HG03520 (cell line): ENCODE results near the gene GDI2.
"Not testable (repeated sequence)": the region's sequence is repeated elsewhere in the genome, so short reads cannot be mapped to it uniquely, and the experiment has no call there.

Experiments used
- ATAC-seq: cut with Tn5 transposase; IDR thresholded peaks from one replicate; pipeline ENCODE4 v1.9.1; 2021; ENCODE audit warnings: mild to moderate bottlenecking, moderate library complexity; ENCODE audit not compliant: unreplicated experiment

Gene GDI2

DNA sequence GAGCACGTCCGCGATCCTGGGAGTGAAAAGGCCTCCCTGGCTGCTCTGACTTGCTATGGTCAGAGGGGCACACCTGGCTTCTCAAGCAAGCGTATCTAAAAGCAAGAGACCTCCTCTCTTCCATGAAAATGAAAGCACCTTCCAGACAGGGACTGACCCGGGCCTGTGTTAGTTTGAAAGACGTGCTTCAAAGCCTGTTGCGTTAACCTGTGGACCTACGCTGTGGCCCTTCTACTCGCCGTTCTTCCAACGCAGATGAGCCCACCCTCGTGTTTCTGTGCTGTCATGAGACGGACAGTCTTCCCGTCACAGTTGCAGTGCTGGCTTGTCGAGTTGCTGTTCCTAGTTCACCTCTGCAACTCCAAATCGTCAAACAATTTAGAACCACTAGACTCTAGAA, 15.5 kb upstream of the GDI2 start:
- ATAC-seq: no peak

DNA sequence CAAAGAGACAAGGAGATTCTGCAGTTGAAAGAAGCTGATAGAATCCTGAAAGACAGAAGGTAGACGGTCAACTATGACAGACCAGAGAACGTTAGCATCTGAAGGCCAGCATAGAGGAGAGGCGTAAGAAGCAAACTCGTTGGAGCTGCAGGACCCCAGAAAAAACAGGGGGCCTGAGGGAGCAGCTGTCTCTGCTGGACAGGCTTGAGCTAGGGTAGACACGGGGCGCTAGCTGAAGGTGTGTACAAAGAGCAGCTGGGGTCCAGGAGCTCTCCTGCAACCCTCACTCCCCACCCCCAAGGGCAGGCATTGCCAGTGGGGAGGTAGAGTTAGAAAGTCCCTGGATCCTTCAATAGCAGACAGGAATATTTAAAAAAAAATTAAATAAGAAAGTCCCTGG, 14.6 kb upstream of the GDI2 start:
- no peak for ATAC-seq

DNA sequence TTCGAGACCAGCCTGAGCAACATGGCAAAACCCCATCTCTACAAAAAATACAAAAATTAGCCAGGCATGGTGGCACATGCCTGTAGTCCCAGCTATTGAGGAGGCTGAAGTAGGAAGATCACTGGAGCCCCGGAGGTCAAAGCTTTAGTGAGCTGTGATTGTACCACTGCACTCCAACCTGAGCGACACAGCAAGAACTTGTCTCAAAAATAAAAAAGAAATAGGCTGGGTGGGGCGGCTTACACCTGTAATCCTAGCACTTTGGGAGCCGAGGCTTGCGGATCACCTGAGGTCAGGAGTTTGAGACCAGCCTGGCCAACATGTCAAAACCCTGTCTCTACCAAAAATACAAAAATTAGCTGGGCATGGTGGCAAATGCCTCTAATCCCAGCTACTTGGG, 13.3 kb upstream of the GDI2 start:
- ATAC-seq: not testable (repeated sequence)

DNA sequence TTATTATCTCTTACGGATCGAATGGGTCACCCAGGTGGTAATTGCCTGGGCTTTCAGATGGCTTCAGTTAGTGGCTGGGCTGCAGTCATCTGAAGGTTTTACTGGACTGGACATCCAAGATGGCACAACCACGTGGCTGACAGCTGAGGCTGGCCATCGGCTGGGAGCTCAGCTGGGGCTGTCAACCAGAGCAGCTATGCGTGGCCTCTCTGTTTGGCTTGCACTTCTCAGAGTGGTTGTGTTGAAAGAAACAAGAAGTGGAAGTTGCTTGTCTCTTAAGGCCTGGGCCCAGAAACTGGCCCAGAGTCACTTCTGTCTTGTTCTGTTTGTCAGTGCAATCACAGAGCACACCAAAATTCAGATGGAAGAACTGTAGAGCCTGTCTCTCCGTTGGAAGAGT, 5.7 kb upstream of the GDI2 start:
- no peak for ATAC-seq

DNA sequence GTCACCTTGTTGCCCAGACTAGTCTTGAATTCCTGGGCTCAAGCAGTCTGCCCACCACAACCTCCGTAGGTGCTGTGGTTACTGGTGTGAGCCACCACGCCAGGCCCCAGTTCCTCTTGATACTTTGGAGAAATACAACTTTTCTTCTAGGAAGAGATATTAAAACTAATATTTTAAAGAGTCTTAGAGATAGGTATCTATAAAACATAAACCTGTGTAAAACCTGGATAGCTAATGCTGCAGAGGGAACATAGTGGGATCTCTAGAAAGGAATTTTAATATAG, 4.8 kb upstream of the GDI2 start:
- ATAC-seq: no peak

DNA sequence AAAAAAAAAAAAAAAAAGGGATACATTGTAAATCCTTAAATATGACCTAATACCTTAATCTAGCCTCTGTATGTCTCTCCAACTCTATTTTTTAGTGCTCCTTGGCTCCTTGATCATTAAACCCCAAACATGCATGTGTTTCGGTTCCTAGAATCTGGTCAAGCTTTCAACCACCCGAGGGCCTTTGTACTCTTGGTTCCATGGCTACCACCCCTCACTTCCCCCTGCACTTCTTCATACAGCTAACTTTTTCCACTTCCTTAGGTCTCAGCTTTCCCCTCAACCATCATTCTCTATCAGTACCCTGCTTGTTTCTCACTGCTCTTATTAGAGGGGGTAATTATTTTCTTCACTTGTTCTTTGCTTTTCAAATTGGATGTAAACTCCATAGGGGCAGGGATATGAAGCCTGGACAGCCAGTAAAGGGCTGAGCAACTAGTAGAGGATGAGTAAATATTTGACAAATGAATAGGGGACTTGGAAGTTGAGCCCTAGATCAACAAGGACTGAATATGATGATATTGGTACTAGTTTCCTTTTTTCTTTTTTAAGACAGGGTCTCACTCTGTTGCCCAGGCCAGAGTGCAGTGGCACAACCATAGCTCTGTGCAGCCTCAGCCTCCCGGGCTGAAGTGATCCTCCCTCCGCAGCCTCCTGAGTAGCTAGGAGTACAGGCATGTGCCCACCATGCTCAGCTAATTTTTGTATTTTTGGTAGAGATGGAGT, 4.3 kb upstream of the GDI2 start:
- no peak for ATAC-seq

DNA sequence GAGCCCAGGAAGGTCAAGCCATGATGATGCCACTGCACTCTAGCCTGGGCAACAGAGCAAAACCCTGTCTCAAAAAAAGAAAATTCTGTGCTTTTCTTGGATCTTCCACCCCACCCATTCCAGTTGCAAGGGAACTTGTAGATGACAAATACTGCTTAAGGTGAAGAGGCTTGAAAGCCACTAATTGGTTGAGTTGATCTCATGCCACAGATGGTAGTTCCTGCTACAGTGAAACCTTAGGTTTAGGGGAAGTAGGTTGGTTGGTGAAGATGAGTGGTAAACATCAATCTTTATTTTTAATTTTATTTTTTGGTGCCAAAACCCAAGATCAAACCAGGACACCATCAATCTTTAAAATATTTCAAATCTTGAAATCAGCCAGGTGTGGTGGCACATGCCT, 2.9 kb upstream of the GDI2 start:
- ATAC-seq: no peak

DNA sequence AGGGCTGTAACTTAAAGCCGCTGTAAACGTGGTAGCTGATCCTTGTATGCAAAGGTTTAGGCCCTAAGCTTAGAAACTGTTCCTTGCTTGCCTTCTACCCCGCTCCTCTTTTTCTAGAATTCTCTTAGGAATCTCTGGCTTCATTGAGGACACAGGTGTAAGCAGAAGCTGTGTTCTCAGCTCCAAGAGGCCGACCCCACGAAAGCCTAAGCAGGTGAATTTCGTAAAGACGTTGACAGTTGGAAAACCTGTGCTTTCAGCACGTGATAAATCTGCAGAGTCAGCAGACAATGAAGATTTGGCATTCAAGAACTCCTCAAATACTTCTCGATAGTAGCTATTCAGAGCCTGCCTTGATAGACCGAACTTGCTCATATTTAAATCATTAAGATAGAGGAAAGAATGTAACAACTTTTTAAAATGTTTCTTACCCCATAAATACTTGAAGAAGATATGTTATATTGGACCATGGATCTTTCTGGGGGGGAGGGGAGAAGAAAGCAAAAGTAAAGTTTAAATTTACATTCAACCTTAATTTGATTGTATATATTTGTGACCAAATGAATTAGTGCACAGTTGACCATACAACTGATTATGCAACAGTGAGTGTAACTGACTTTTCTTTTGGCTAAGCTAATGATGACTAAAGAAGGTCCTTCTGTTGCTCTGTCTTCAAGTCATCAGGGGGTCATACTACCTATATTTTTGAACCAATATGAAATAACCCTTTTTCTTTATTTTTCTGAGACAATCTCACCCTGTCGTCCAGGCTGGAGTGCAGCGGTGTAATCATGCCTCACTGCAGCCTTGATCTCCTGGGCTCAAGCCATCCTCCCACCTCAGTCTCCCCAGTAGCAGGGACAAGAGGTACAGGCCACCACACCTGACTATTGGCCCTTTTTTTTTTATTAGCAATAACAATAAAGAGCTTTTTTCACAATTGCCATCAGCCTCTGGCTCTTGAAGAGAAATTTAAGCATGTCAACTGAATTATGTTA, 1.2 kb upstream of the GDI2 start:
- ATAC-seq: no peak

DNA sequence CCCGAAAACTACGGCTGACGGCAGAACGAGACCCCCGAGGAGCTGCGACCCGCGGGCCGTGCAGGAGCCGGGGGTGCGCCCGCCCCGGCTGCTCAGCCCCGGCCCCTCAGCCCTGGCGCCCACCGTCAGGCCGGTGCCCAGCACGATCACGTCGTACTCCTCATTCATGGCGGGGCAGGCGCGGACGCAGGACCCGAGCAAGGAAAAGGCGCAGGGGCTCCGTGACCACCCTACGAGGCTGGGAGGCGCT, 218 bp downstream of the GDI2 start:
- peak; percentile 27 for ATAC-seq

DNA sequence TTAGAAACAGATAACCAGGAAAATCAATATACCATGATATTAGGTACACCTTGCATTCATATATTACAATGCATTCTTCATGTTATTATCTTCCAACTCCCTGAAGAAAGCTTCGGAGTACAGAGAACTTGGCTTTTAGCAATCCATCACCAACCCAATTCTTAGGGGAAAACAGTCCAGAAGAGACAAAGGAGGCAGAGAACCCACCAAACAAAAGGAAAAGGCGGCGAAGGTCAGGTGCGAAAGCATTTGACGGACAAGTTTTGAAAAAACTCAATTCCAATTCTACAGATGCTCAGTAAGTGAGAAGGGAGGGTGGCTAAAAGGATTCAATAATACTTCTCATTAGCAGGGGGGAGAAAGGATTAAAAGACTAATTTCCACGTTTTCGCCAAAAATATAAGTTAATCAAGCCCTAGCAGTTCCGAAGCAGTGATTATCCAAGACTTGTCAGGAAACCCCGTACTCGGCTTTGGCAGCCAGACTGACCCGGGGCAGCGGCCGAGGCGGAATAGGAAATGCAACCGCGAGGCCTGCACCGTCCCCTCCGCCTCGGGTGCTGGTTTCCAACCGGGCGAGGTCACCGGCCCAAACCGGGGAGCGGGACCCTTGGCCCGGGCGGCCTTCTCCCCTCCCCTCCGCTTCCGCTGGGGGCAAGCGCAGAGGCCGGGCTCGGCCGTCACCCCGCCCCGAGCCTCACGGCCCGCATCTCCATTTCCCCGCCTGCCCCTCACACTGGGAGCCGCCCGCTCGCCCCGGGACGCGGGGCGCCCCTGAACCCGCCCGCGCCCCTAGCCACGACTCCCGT, 747 bp downstream of the GDI2 start:
- ATAC-seq: peak; percentile 10

DNA sequence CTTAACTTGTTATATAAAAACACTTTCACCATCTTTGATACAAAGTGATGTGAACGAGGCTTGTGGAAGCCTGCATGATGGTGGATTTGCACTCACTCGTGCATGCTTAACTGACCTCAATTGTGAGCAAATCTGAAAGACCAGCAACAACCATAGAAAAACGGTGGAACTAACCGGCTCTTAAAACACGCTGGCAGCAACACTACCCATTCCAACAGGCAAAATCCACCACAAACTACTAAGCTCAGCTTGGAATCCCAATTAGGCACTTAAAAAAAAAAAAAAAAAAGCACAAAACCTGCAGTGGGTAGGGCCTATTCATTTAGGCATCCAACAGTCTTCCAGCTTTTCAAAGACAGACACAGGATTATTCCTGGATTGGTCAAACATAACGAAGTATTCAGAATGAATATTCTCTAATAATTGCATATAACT, 1.8 kb downstream of the GDI2 start:
- ATAC-seq: no peak

DNA sequence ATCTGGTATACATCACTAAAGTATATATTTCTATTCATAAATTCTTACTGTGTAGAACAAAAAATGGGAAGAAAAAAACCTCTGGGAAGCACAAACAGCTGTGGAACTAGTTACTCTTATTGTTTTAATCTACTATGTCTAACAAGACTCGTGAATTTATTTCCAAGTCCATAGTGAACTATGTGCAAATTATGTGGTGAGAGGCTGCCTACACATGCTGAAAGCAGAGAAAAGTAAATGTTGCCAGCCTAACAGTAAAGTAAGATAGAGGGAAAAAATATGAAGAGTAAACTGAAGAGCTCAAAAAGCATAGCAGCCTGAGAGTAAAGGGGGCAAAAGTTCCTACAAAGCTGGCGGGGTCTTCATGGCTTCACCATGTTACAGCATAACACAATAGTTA, 3.0 kb downstream of the GDI2 start:
- ATAC-seq: no peak

DNA sequence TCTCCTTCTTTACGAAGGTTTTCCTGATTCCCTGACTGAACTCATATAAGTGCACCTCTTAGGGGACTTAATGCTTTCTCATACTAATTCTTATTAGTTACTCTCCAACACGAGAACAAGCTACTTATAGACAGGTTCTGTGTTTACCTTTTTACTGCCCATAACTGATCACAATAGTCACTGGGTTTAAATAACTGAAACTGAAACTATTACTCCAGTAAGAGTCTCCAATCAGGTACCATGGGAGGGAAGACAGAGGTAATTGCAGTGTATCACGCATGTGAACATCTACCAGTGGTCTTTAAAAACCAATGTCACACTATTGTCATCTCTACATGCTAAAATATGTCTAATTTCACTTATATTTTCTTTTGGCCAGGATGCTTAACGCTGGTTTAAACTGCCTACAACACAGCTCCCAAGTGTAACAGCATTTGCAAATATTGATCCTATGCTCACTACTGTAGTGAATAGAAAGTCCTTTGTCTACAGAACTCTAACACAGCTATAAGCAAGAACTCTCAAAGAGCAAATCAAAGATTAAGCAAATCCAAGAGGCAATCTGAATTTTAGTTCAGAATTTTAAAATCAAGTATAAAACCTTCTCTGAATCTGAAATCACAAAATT, 3.6 kb downstream of the GDI2 start:
- ATAC-seq: no peak

DNA sequence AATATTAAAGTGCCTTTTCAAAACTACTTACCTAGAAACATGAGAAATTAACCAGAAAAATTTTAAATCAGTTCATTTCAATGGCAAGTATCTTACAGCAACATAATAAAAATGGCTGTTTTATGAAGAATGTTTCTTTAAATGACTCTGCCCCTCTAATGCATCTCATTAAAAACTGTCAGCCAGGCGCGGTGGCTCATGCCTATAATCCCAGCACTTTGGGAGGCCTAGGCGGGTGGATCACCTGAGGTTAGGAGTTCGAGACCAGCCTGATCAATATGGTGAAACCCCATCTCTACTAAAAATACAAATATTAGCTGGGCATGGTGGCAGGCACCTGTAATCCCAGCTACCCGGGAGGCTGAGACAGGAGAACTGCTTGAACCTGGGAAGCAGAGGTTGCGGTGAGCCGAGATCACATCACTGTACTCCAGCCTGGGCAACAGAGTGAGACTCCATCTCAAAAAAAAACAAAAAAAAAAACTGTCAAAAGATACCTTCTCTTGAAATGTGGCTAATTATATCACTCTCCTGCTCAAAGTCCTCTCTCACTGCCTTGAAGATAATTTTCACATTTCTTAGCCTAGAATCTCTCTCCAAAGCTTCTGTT, 4.3 kb downstream of the GDI2 start:
- not testable (repeated sequence) for ATAC-seq

DNA sequence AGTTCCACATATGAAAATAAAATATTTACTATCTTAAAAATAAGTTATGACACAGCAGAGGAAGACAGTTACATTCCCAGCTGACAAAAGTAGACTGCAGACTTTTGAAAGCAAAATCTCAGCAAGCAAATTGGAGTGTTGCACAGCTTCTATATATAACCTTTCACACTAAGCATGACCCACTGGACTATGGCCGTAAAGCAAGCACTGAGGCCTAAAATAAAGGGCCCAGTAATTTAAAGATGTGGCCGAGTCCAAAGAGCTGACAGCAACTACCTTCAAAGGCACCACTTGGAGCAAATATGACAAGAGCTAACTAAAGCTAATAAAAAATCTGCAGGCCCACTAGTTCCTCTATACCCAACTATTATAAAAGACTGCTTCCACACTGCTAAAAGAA, 6.5 kb downstream of the GDI2 start:
- no peak for ATAC-seq

DNA sequence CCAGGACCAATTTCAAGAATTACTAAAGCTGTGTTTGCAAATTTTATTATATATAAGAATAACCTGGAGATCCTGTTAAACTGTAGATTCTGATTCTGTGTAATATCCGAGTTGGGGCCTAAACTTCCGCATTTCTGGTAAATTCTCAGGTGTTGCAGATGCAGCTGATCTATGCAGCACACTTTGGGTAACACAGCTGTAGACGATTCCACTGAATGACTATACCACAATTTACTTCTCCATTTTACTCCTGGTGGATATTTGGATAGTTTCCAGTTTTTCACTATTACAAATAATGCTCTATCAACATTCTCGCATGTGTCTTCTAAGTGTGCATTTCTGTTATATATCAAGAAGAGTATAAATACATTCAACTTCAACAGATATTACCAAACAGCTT, 7.5 kb downstream of the GDI2 start:
- ATAC-seq: no peak

DNA sequence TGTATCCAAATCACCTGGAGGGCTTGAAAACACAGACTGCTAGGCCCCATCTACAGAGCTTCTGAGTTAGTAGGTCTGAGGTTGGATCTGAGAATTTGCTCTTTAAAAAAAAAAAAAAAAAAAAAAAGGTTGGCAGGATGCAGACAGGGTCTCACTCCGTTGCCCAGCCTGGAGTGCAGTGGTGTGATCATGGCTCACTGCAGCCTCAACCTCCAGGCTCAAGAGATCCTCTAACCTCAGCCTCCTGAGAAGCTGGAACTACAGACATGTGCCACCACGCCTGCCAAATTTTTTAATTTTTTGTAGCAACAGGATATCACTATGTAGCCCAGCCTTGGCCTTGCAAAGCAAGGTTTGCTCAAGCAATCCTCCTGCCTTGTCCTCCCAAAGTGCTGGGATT, 8.0 kb downstream of the GDI2 start:
- ATAC-seq: no peak

DNA sequence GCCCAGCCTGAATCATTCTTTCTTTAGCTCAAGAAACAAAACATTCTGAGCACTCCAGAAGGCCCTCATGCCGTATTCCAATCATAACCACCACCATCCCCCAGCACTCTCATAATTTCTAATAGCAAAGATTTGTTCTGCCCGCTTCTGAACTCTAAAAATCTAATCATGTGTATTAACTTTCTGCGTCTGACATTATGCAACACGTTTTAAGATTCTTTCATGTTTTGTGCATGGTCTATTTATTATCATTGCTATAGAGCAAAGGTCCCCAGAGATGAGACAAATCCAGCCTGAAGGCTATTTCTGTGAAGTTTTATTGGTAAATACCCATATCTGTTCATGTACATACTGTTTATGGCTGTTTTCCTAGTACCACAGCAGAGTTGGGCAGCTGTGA, 8.8 kb downstream of the GDI2 start:
- no peak for ATAC-seq

DNA sequence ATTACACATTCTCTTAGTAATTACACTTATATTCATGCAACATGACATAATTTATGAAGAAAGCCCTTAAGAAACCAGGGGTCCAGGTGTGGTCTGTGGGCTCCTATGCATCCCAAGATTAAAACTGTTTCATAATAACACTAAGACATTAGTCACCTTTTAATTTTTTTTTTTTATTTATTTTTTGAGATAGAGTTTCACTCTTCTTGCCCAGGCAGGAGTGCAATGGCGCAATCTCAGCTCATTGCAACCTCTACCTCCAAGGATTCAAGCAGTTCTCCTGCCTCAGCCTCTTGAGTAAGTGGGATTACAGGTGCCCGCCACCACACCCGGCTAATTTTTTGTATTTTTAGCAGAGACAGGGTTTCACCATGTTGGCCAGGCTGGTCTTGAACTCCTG, 12.5 kb downstream of the GDI2 start:
- no peak for ATAC-seq

DNA sequence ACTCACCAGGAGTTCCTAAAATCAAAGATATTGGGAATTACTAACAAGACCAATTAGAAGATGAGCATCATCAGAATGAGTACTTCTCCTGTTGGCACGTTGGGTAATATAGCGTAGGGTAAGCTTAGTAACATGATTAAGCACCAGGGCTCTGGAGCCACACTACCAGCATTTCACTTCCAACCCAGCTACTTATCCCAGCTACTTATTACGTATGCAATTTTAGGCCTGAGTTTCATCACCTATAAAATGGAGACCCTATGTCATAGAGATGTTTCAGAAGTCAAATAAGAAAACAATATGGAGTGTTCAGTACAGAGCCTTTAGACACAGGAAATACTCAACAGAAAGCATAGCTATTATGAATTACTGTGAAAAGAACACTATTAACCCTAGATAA, 19.0 kb downstream of the GDI2 start:
- ATAC-seq: no peak

DNA sequence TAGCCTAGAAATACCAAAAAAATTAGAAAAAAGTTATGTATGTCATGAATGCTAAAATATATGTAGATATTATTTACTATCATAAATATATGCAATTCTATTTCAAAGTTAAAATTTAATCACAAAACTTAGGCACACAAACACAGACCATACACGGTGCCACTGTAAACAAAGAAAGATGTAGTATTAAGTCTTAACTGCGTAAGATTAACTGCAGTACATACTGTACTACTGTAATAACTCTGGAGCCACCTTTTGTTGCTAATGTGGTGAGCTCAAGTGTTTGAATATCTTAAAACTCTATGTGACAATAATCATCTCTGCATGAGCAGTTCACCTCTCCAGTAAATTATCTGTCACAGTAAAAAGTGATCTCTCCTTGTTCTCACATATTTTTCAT, 23.6 kb downstream of the GDI2 start:
- ATAC-seq: no peak
